GM13976 (cell line): Measurements from ENCODE around the gene DSCAML1.

Source experiments
- DNase-seq: peaks from one replicate; pipeline ENCODE4 v3.0.0; 2012; ENCODE audit warnings: low spot score
- CTCF ChIP-seq: IDR thresholded peaks from 2 replicates; pipeline ENCODE4 v1.5.1; 2012; ENCODE audit warnings: borderline replicate concordance, mild to moderate bottlenecking; ENCODE audit not compliant: insufficient read depth; ENCODE audit errors: extremely low read depth, missing control alignments, control extremely low read depth
- in situ Hi-C: fragments of 300-500 bp; cut with MboI; formaldehyde crosslinking; loops from one replicate; pipeline ENCODE4 v1.12.0; 2022; ENCODE audit warnings: low sequenced_read_pairs, mixed read lengths, inconsistent platforms; ENCODE audit not compliant: unreplicated experiment

DSCAML1 gene

DNA sequence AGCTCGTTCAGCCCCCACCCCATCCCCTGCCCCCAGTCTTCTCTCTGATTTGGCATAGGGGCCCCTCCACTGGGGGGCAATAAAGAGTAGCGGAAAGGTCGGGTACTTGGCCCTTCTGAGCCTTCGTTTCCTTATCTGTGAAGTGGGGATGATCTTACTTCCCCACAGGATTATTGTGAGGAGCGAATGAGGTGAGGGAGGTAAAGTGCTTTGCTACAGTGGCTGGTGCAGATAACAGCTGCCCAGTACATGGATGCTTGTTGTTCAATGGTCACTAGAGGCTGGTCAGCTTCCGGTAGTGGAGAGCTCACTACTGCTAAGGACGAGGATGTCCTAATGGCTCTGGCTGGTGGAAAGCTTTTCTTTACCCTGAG, 368.2 kb downstream of the DSCAML1 start:
- DNase-seq: no peak
- TF ChIP-seq CTCF: no peak
- in situ Hi-C loops: loop anchor here (10.0 kb wide), 1 partner anchor 376 kb away; no protein-coding TSS in a partner anchor

DNA sequence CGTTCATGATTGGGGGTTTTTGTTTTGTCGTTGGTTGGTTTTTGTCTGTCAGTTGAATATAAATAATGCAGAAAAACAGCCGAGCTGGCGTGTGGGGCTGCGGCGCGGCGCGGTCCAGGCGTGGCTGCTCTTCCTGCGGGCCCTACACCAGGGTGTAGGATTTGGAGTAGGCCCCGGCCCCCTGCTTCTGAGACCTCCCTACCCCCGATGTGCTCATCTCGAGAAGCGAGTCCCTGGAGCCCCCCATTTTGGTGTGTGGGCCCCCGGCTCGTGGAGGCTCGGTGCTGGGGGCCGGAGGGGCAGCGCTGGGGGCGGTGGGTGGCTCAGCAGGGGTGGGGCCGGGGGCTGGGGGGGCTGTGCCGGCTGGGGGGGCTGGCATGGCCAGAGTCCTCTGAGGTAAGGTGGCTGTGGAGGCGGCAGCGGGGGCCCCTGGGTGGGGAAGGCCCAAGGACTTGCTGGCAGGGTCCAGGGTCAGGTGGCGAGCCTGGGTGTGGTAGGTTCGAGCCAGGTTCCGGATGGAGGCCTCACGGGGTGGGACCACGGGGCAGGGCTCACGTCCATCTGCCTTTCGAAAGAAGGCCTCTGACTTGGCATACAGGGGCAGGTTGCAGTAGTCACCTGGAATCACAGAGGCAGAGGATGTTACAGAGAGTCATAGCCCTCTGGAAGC, 368.7 kb downstream of the DSCAML1 start:
- in situ Hi-C loops: loop anchor here (10.0 kb wide), 1 partner anchor 376 kb away; no protein-coding TSS in a partner anchor
- no peak for TF ChIP-seq CTCF

GRCh38 chr11:117427356-117427874, 369.6 kb downstream of the DSCAML1 start:
- no peak for TF ChIP-seq CTCF
- in situ Hi-C loops: loop anchor here (10.0 kb wide), 1 partner anchor 377 kb away; no protein-coding TSS in a partner anchor
- DNase-seq: no peak

More for the DNA sequence above, 368.7 kb downstream of the DSCAML1 start:
- no peak for DNase-seq

GRCh38 chr11:117426941-117427340, 370.1 kb downstream of the DSCAML1 start:
- no peak for TF ChIP-seq CTCF
- in situ Hi-C loops: loop anchor here (10.0 kb wide), 1 partner anchor 378 kb away; no protein-coding TSS in a partner anchor
- DNase-seq: no peak

DNA sequence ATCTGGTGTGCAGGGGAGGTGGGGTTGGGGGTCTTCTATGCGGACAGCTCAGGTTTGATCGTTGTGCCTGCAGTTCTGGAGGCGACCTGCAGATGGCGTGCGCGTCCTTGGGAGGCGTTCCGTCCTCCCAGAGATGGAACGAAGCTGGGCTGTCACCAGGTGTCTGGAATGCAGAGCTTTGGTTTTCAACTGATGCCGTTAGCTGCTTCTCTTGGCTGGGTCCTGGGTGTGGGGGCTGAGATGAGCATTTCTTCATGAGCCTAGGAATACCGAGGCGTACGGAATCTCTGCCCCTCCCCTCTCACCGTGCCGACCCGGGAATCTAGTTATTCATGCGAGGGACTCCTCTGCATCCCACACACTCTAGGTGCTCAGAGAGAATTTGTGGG, 370.7 kb downstream of the DSCAML1 start:
- peak; percentile 86 for DNase-seq
- TF ChIP-seq CTCF: peak; percentile 96
- in situ Hi-C loops: loop anchor here (10.0 kb wide), 1 partner anchor 379 kb away; no protein-coding TSS in a partner anchor

DNA sequence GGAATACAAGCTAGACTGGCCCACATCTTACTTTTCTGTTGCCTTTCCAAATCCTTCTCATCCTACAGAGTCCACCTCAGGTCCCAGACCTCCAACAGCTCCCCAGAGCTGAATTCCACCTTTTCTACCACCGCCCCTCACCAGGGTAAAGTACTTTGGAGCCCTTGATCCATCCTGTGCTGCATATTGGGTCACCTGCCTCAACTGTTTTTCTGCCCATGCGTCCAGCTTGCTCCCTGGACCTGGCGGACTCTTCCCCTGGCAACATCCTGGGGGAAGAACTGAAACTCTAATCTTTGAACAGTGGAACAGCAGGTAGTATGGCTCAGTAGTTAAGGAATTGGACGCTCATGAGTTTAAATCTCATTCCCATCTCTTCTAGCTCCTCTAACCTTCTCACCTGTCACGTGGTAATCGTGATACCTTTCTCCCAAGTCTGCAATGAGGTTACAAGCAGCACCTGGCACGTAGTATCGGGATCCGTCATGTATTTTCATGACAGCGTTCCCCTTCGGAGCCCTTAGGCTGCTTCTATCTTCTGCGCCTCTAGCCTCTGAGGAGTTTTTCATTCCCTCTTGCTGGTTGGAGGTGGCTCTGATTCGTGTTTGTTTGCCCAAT, 371.2 kb downstream of the DSCAML1 start:
- no peak for TF ChIP-seq CTCF
- no peak for DNase-seq
- in situ Hi-C loops: loop anchor here (10.0 kb wide), 1 partner anchor 379 kb away; no protein-coding TSS in a partner anchor
